Measurements from ENCODE around the gene NUP85. TPM values are rescaled to one million over a fixed set of nuclear protein-coding genes. Genes with fewer than 3 reads are reported as not detected.
A peak's percentile ranks its signal among the peaks of the same experiment; 100 is the strongest.

Gene NUP85
- total and polyA plus RNA-seq, 2 donors (not counting 3 experiments of a cell fraction or from before 2014, with no cell fraction given) = 105 to 120 TPM

- CTCF ChIA-PET = interaction anchor here (0.6 to 4.1 kb wide), 45 partner anchors 10 to 558 kb away, joined by 3 to 91 read pairs (median 5); partner anchors contain the start of genes ARMC7, GGA3, GRB2 and MRPS7
- peak; percentile 54 for DNase-seq (ENCODE audit: low read depth, low spot score)
- H3K36me3 ChIP-seq (ENCODE audit: control insufficient read depth in 2 of 2, extremely low read depth in 1 of 2, insufficient read depth in 2 of 2, low read length in 2 of 2) = peaks cover under 1 to 4% of the 10 kb centered on the region in 2 experiments
- peak; percentile 72 for FAIRE-seq
- dilution Hi-C loops (cut with MboI; ENCODE audit: extremely low pct_ligation_motif_present, low sequenced_read_pairs) = no loop called here
- peaks cover 32% of the 10 kb centered on the region for H3K4me1 ChIP-seq (ENCODE audit: control insufficient read depth, extremely low read depth, insufficient read depth, low read length)
- no peaks in the 10 kb centered on the region for H3K9me1 ChIP-seq (replicated peaks; ENCODE audit: control insufficient read depth, extremely low read depth, insufficient read depth, low read length)
- BruUV-seq (replicated peaks) = no TSS peak
- H3K27me3 ChIP-seq (ENCODE audit: control insufficient read depth in 2 of 2, insufficient read depth in 2 of 2, low read length in 2 of 2) = no peaks in the 10 kb centered on the region
- TF ChIP-seq POLR2AphosphoS5 (IDR thresholded peaks at IDR 0.05; ENCODE audit: insufficient read depth, low read depth, low read length) (peak; percentile 57), CTCF (IDR thresholded peaks at IDR 0.05; ENCODE audit: extremely low read depth in 1 of 2, insufficient read depth in 1 of 2, low read depth in 1 of 2, low read length in 2 of 2) (peak; percentile 60 to 82), JUN (IDR thresholded peaks at IDR 0.05; ENCODE audit: borderline replicate concordance, insufficient read depth, insufficient read length, low read depth) (no peak), FOS (IDR thresholded peaks at IDR 0.05; ENCODE audit: borderline replicate concordance, insufficient read depth, low read length) (no peak), EZH2 (IDR thresholded peaks at IDR 0.05; ENCODE audit: borderline replicate concordance, low read depth, low read length, severe bottlenecking) (no peak), MAX (IDR thresholded peaks at IDR 0.05; ENCODE audit: insufficient read depth, insufficient read length) (no peak), POLR2A (IDR thresholded peaks at IDR 0.05; ENCODE audit: low read depth, low read length) (no peak), MYC (IDR thresholded peaks at IDR 0.05; ENCODE audit: low read depth, low read length) (no peak), GATA2 (IDR thresholded peaks at IDR 0.05; ENCODE audit: insufficient read depth, insufficient read length, low read depth, low read length) (no peak)
- peak overlapping the region; percentile 89 for H2AFZ ChIP-seq (ENCODE audit: low read depth, low read length)
- intact Hi-C loops (cut with micrococcal nuclease) = loop anchor here (1.0 to 2.0 kb wide), 4 partner anchors 17 to 141 kb away; partner anchors contain the start of genes GRB2 and SLC25A19
- H4K20me1 ChIP-seq (replicated peaks; ENCODE audit: control insufficient read depth, extremely low read depth, insufficient read depth, low read length) = no peaks in the 10 kb centered on the region
- H3K9ac ChIP-seq (replicated peaks; ENCODE audit: extremely low read depth, insufficient read depth, low read length) = peak overlapping the region; percentile 57
- H3K27ac ChIP-seq (ENCODE audit: insufficient read depth, low read depth, low read length) = peak overlapping the region; percentile 50
- POLR2A ChIA-PET = interaction anchor here (0.8 to 2.3 kb wide), 6 partner anchors 10 to 254 kb away, joined by 3 to 23 read pairs (median 5); partner anchors contain the start of genes GGA3, GRB2, LLGL2 and MRPS7
- peak overlapping the region; percentile 71 for H3K4me2 ChIP-seq (ENCODE audit: insufficient read depth, low read length)
- H3K79me2 ChIP-seq (ENCODE audit: control insufficient read depth, insufficient read depth, low read length) = no peaks in the 10 kb centered on the region
- no peaks in the 10 kb centered on the region for H3K9me3 ChIP-seq (replicated peaks; ENCODE audit: control insufficient read depth, insufficient read depth, low read length)
- peak overlapping the region; percentile 57 to 89 (median 61) for H3K4me3 ChIP-seq (replicated peaks in 1 of 3; ENCODE audit: insufficient read depth in 1 of 3, low read depth in 1 of 3, low read length in 3 of 3)
Observed at GRCh38 chr17:75271233-75271954, 65.9 kb downstream of the NUP85 start.
